NCI-H146 (cell line): Measurements from ENCODE around the gene PCNX4.

ENCODE experiments used
- DNase-seq: peaks from one replicate; lab custom pipeline; 2025; lab: John Stamatoyannopoulos, UW

Gene PCNX4

GRCh38 chr14:60206249-60206670 lies 114.5 kb downstream of the PCNX4 start:
- no peak for DNase-seq

- no peak for DNase-seq
These were observed 115.3 kb downstream of the PCNX4 start for GRCh38 chr14:60206837-60207533.

GRCh38 chr14:60210703-60211102 lies 119.0 kb downstream of the PCNX4 start:
- DNase-seq = no peak

GRCh38 chr14:60211153-60211552 lies 119.4 kb downstream of the PCNX4 start:
- peak; percentile 90 for DNase-seq

GRCh38 chr14:60212503-60213371 lies 121.0 kb downstream of the PCNX4 start:
- DNase-seq = no peak

GRCh38 chr14:60214003-60214402 lies 122.3 kb downstream of the PCNX4 start:
- no peak for DNase-seq

GRCh38 chr14:60214415-60215126 lies 122.8 kb downstream of the PCNX4 start:
- no peak for DNase-seq

GRCh38 chr14:60215127-60215444 lies 123.4 kb downstream of the PCNX4 start:
- DNase-seq = no peak

- no peak for DNase-seq
These were observed 124.0 kb downstream of the PCNX4 start for GRCh38 chr14:60215520-60216420.

GRCh38 chr14:60217713-60218112 lies 126.0 kb downstream of the PCNX4 start:
- no peak for DNase-seq
